ENCODE data around the gene WNK2.

Gene WNK2

GRCh38 chr9:93147632-93148031 is 36.3 kb upstream of the WNK2 start:
- TF ChIP-seq, protein P1, sequence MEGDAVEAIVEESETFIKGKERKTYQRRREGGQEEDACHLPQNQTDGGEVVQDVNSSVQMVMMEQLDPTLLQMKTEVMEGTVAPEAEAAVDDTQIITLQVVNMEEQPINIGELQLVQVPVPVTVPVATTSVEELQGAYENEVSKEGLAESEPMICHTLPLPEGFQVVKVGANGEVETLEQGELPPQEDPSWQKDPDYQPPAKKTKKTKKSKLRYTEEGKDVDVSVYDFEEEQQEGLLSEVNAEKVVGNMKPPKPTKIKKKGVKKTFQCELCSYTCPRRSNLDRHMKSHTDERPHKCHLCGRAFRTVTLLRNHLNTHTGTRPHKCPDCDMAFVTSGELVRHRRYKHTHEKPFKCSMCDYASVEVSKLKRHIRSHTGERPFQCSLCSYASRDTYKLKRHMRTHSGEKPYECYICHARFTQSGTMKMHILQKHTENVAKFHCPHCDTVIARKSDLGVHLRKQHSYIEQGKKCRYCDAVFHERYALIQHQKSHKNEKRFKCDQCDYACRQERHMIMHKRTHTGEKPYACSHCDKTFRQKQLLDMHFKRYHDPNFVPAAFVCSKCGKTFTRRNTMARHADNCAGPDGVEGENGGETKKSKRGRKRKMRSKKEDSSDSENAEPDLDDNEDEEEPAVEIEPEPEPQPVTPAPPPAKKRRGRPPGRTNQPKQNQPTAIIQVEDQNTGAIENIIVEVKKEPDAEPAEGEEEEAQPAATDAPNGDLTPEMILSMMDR (conservative IDR thresholded peaks at IDR 0.05; ENCODE audit: low read depth, low read length), result no peak
- H2AFZ ChIP-seq (ENCODE audit: low read depth), result no peak overlapping the region
- no peak overlapping the region for H3K27ac ChIP-seq
- no peaks in the 10 kb centered on the region for H3K4me1 ChIP-seq (ENCODE audit: low read depth, poor library complexity, severe bottlenecking)
- no peaks in the 10 kb centered on the region for H3K79me2 ChIP-seq (ENCODE audit: insufficient read depth, low read depth)
- H4K20me1 ChIP-seq (ENCODE audit: insufficient read depth), result no peaks in the 10 kb centered on the region
- no peaks in the 10 kb centered on the region for H3K27me3 ChIP-seq (ENCODE audit: insufficient read depth, low read depth)
- no peaks in the 10 kb centered on the region for H3K36me3 ChIP-seq (ENCODE audit: insufficient read depth)
- no peak overlapping the region for H3K9ac ChIP-seq
- H3K4me3 ChIP-seq (IDR thresholded peaks at IDR 0.05; ENCODE audit: insufficient read depth, low read depth, low read length), result no peak overlapping the region
- no peak overlapping the region for H3K4me2 ChIP-seq

- H2AFZ ChIP-seq (ENCODE audit: low read depth), result no peak overlapping the region
- no peak overlapping the region for H3K4me2 ChIP-seq
- H3K4me1 ChIP-seq (ENCODE audit: low read depth, poor library complexity, severe bottlenecking), result no peaks in the 10 kb centered on the region
- H3K4me3 ChIP-seq (IDR thresholded peaks at IDR 0.05; ENCODE audit: insufficient read depth, low read depth, low read length), result no peak overlapping the region
- no peak overlapping the region for H3K27ac ChIP-seq
- H3K9ac ChIP-seq, result no peak overlapping the region
- H4K20me1 ChIP-seq (ENCODE audit: insufficient read depth), result no peaks in the 10 kb centered on the region
- no peaks in the 10 kb centered on the region for H3K27me3 ChIP-seq (ENCODE audit: insufficient read depth, low read depth)
- H3K36me3 ChIP-seq (ENCODE audit: insufficient read depth), result no peaks in the 10 kb centered on the region
- no peaks in the 10 kb centered on the region for H3K79me2 ChIP-seq (ENCODE audit: insufficient read depth, low read depth)
- TF ChIP-seq, protein P1 (conservative IDR thresholded peaks at IDR 0.05; ENCODE audit: low read depth, low read length), result no peak
Measured at GRCh38 chr9:93148721-93149120, 35.2 kb upstream of the WNK2 start.

DNA sequence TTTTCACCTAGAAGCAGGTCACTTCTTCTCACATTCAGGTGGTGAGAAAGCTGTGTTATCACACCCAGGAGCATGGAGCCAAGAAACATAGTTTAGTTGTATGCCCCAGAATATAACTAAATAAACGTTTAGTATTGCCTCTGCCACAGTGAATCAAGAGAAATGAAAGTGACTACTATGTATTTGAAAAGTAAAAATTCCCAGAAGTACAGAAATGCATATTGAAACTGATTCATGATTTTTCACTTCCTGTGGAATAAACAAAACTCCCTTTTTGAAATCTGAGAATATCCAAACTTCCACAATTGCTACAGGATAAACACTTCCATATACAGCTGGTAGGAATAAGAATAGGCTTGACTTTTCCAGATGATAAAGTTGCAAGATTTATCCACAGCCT is 34.6 kb upstream of the WNK2 start:
- Histone ChIP-seq H3K27ac (no peak overlapping the region), H3K4me2 (no peak overlapping the region), H3K27me3 (ENCODE audit: insufficient read depth, low read depth) (no peaks in the 10 kb centered on the region), H3K4me3 (IDR thresholded peaks at IDR 0.05; ENCODE audit: insufficient read depth, low read depth, low read length) (no peak overlapping the region), H4K20me1 (ENCODE audit: insufficient read depth) (no peaks in the 10 kb centered on the region), H2AFZ (ENCODE audit: low read depth) (no peak overlapping the region), H3K36me3 (ENCODE audit: insufficient read depth) (no peaks in the 10 kb centered on the region), H3K4me1 (ENCODE audit: low read depth, poor library complexity, severe bottlenecking) (no peaks in the 10 kb centered on the region), H3K79me2 (ENCODE audit: insufficient read depth, low read depth) (no peaks in the 10 kb centered on the region), H3K9ac (no peak overlapping the region)
- TF ChIP-seq, protein P1 (conservative IDR thresholded peaks at IDR 0.05; ENCODE audit: low read depth, low read length), result no peak

DNA sequence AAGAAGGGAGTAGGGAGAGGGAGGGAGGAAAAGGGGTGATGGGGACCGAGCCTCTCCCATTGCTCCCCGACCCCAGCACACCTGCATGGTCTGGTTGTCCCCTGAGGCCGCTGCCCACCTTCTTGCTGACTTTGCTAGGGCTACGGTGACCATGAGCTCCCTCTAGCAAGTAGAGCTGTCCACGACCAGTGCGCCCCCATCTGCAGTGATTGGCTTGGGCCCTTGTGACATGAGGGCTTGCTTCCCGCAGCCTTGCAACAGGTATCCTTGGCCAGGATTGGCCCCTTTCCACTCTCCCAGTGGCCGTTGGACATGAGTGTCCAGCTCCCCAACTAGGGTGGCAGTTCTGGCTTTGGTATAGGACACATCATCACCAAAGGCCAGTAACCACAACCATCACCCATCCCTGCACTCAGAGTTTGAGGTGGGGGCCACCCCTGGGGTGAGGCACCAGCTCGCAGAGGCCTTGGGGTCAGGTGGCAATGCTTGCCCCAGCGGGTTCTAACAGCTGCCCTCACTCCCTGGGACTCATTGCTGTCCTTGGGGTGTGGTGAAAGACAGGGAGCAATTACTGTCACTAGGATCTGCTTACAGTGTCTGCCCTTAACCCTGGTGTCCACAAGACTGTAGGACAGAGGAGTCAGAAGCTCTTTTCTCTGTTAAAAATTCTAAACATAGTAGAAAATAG is 32.7 kb upstream of the WNK2 start:
- no peak overlapping the region for H2AFZ ChIP-seq (ENCODE audit: low read depth)
- H3K27me3 ChIP-seq (ENCODE audit: insufficient read depth, low read depth), result no peaks in the 10 kb centered on the region
- H3K4me2 ChIP-seq, result no peak overlapping the region

More for the DNA sequence above, 32.7 kb upstream of the WNK2 start:
- Histone ChIP-seq H3K4me3 (IDR thresholded peaks at IDR 0.05; ENCODE audit: insufficient read depth, low read depth, low read length) (no peak overlapping the region), H3K27ac (no peak overlapping the region), H3K4me1 (ENCODE audit: low read depth, poor library complexity, severe bottlenecking) (no peaks in the 10 kb centered on the region), H3K36me3 (ENCODE audit: insufficient read depth) (no peaks in the 10 kb centered on the region), H3K9ac (no peak overlapping the region), H4K20me1 (ENCODE audit: insufficient read depth) (no peaks in the 10 kb centered on the region), H3K79me2 (ENCODE audit: insufficient read depth, low read depth) (no peaks in the 10 kb centered on the region)
- TF ChIP-seq, protein P1 (conservative IDR thresholded peaks at IDR 0.05; ENCODE audit: low read depth, low read length), result no peak

All from KMS-11 (cell line).